22Rv1 (cell line): ENCODE data around the gene CDK1.

Experiments used
- CTCF ChIP-seq: fragments of 450-650 bp; IDR thresholded peaks from 2 replicates; pipeline ENCODE4 v1.5.1; 2017; ENCODE audit warnings: mild to moderate bottlenecking
- ZFX ChIP-seq: fragments of 450-650 bp; IDR thresholded peaks from 2 replicates; pipeline ENCODE4 v1.6.1; 2017; ENCODE audit warnings: antibody characterized with exemption, borderline replicate concordance

DNA sequence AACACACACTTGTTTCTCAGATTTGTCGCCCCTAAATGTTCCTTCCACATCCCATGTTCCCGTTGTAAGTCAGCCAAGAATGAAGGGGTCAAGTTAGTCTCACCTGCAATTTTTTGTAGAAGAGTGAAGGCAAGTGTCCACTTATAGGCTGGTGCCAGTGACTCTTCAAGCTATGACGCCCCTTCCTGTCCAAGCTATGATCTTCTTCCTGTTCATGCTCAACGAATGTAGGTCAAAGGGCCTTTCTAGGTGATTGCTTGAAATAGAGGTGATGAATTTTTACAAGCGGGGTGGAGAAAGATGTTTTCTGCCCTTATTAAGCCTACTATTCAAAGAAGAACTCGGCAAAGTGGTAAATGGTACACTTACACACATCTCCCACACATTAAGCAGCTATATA, 41.0 kb downstream of the CDK1 start:
- TF ChIP-seq CTCF, result no peak
- TF ChIP-seq ZFX, result no peak
